Breast epithelium (tissue), 4 donors: ENCODE data around the gene KIF26B. TPM values are rescaled to one million over a fixed set of nuclear protein-coding genes. Genes with fewer than 3 reads are reported as not detected.

Experiments used
- DNase-seq, 2 donors: peaks; one replicate each; pipeline ENCODE4 v3.0.0-alpha.2; 2019; ENCODE audit warnings: low spot score in 2 of 2
- H3K27ac ChIP-seq, 2 donors: fragments of 200-600 bp; sonication (generic) in 1 of 2; one replicate each; pipeline ENCODE4 v1.5.1; 2016 to 2019; ENCODE audit warnings: mild to moderate bottlenecking in 1 of 2
- H3K27me3 ChIP-seq, 2 donors: fragments of 200-600 bp; sonication (generic) in 1 of 2; one replicate each; pipeline versions ENCODE4 v1.5.1 to v1.6.0; 2017 to 2019; ENCODE audit warnings: control low read depth in 1 of 2, mild to moderate bottlenecking in 1 of 2
- H3K36me3 ChIP-seq: fragments of 200-600 bp; one replicate; pipeline ENCODE4 v1.5.1; 2019
- H3K4me1 ChIP-seq, 2 donors: fragments of 200-600 bp; sonication (generic); one replicate each; pipeline ENCODE4 v1.5.1; 2016 to 2019; ENCODE audit warnings: control low read depth in 1 of 2
- H3K4me3 ChIP-seq, 3 donors: fragments of 200-600 bp; sonication (generic); 1 replicate in 2 of 3; 2 replicates in 1 of 3; pipeline ENCODE4 v1.5.1; 2016 to 2019; ENCODE audit warnings: mild to moderate bottlenecking in 3 of 3, moderate library complexity in 2 of 3
- H3K9me3 ChIP-seq, 2 donors: fragments of 200-600 bp; sonication (generic) in 1 of 2; one replicate each; pipeline ENCODE4 v1.5.1; 2016 to 2019; ENCODE audit warnings: control low read depth in 1 of 2
- POLR2A ChIP-seq: fragments of 450-650 bp; IDR thresholded peaks from one replicate; pipeline ENCODE4 v1.6.1; 2016; ENCODE audit warnings: antibody characterized with exemption, mild to moderate bottlenecking, moderate library complexity
- POLR2AphosphoS5 ChIP-seq, 3 donors: sonication (generic); formaldehyde crosslinking; IDR thresholded peaks; one replicate each; pipeline ENCODE4 v1.6.1; 2017; ENCODE audit warnings: antibody characterized with exemption in 3 of 3
- intact Hi-C: fragments of 100-400 bp; cut with DNase I; formaldehyde crosslinking; loops from one replicate; pipeline ENCODE4 v1.15.1; 2023; ENCODE audit warnings: low total_unique reads
- total RNA-seq, 3 donors: library from RNA; depleted of rRNA; stranded (reverse); fragments of >200 nt; gene quantifications; one replicate each; pipeline ENCODE4 v1.1.0, GENCODE V29; 2016
- TF ChIP-seq, protein P1 (sequence below), 3 donors: fragments of 450-650 bp; IDR thresholded peaks; one replicate each; pipeline ENCODE4 v1.5.1; 2016 to 2017; ENCODE audit warnings: antibody characterized with exemption in 3 of 3, mild to moderate bottlenecking in 3 of 3, moderate library complexity in 3 of 3

Gene KIF26B
- total RNA-seq, 3 donors from 2014 or later: 0.32 to 1.0 (median 0.33) TPM

DNA sequence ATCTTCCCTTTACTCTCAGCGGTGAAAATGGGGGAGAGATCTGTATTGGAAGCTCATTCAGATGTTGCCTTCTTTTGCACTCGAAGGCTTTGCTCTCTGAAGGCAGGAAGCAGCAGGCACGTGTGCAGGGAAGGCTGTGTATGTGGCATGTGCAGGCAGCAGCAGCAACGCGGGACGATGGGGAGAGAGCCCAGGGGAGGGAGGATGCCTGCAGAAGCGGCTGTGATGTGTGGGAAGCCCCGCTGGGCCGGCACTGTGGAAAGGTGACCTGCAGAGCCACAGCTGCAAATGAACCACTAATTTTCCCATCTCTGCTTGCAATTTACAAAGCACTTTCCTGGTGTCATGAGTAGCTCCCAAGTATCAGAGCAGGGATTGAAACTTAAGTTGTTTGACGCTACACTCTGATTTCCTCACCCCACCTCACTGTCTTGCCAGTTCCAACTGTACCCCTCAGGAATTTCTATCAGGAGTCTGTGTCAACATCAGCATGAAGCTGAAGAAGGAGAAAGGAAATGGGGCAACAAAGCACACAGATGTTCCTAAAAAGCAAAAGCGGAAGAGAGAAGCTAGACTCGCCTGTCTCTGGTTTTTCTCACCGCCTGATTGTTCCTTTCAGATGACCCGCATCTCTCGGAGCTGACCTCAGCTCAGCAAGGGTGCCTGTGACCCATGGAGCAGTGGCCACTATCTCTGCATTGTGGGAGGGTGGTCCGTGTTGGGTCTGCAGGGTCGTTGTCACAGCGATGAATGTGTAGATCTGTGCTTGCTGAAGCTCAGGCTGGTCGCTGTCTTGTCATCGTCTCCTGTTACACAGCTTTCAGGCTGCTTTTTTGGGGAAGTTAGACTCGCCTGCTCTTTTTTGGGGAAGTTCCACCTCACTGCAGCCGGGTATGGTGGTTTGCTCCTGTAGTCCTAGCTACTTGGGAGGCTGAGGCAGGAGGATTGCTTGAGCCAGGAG, 156.1 kb downstream of the KIF26B start:
- H3K27me3 ChIP-seq: no peaks in the 10 kb centered on the region
- intact Hi-C loops: no loop called here

GRCh38 chr1:245311887-245312536, 157.2 kb downstream of the KIF26B start:
- TF ChIP-seq POLR2A (no peak), POLR2AphosphoS5 (IDR thresholded peaks at IDR 0.05) (no peak)
- TF ChIP-seq, protein P1, sequence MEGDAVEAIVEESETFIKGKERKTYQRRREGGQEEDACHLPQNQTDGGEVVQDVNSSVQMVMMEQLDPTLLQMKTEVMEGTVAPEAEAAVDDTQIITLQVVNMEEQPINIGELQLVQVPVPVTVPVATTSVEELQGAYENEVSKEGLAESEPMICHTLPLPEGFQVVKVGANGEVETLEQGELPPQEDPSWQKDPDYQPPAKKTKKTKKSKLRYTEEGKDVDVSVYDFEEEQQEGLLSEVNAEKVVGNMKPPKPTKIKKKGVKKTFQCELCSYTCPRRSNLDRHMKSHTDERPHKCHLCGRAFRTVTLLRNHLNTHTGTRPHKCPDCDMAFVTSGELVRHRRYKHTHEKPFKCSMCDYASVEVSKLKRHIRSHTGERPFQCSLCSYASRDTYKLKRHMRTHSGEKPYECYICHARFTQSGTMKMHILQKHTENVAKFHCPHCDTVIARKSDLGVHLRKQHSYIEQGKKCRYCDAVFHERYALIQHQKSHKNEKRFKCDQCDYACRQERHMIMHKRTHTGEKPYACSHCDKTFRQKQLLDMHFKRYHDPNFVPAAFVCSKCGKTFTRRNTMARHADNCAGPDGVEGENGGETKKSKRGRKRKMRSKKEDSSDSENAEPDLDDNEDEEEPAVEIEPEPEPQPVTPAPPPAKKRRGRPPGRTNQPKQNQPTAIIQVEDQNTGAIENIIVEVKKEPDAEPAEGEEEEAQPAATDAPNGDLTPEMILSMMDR (IDR thresholded peaks at IDR 0.05): no peak
- DNase-seq: no peak
- Histone ChIP-seq H3K4me3 (no peak overlapping the region), H3K36me3 (no peaks in the 10 kb centered on the region), H3K9me3 (no peaks in the 10 kb centered on the region), H3K27me3 (no peaks in the 10 kb centered on the region), H3K4me1 (no peaks in the 10 kb centered on the region), H3K27ac (no peak overlapping the region)
- intact Hi-C loops: no loop called here

More for the DNA sequence above, 156.1 kb downstream of the KIF26B start:
- peak overlapping the region in 1 of 3 donors; percentile 26 for H3K4me3 ChIP-seq
- no peak overlapping the region for H3K27ac ChIP-seq
- no peaks in the 10 kb centered on the region for H3K36me3 ChIP-seq
- no peak for TF ChIP-seq POLR2AphosphoS5 (IDR thresholded peaks at IDR 0.05)
- TF ChIP-seq, protein P1 (IDR thresholded peaks at IDR 0.05): no peak
- no peak for TF ChIP-seq POLR2A
- H3K9me3 ChIP-seq: no peaks in the 10 kb centered on the region
- DNase-seq: no peak
- H3K4me1 ChIP-seq: no peaks in the 10 kb centered on the region

DNA sequence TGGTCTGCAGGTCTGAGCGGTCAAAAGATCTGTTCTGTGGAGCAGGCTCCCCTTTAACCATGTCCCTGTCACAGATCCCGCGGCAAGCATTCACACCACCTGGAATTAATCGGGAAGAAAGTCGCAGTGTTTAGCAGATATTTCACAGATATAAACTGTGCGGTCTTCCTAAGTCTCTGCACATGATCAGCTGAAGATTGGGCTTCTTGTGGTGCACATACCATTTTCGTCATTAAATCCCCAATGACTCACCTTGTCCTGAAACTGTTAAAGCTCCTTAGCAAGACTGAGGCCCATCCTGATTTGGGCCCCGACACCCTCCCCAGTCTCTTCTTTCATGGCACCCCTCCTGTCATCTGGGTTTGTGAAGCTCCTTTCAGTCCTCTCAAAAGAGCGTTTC, 158.8 kb downstream of the KIF26B start:
- DNase-seq: no peak
- TF ChIP-seq, protein P1 (IDR thresholded peaks at IDR 0.05): no peak
- TF ChIP-seq POLR2AphosphoS5 (IDR thresholded peaks at IDR 0.05) (no peak), POLR2A (no peak)
- Histone ChIP-seq H3K4me3 (no peak overlapping the region), H3K27me3 (no peaks in the 10 kb centered on the region), H3K36me3 (no peaks in the 10 kb centered on the region), H3K9me3 (no peaks in the 10 kb centered on the region), H3K4me1 (no peaks in the 10 kb centered on the region), H3K27ac (no peak overlapping the region)
- intact Hi-C loops: no loop called here

DNA sequence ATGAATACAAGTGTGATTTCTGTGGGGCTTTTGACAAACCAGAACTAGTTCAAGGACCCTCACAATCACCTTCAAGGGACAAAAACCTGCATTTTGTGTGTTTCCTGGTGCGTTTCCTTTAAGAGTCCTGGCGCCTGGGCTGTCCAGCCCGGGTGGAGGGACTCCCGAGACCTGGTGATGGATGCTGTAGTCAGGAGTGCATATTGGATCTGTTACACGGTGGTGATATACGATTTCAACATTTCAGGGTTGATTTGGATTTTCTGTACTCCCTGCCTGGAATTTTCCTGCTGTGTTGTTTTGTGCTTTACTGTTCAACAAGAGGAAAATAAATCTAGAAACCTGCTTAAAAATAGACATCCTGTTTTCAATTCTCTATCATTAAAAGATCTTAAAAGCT, 162.0 kb downstream of the KIF26B start:
- Histone ChIP-seq H3K4me1 (no peaks in the 10 kb centered on the region), H3K27me3 (no peaks in the 10 kb centered on the region), H3K36me3 (no peaks in the 10 kb centered on the region), H3K9me3 (no peaks in the 10 kb centered on the region), H3K27ac (no peak overlapping the region), H3K4me3 (no peak overlapping the region)
- no peak for DNase-seq
- intact Hi-C loops: no loop called here
- TF ChIP-seq POLR2A: no peak
- TF ChIP-seq POLR2AphosphoS5 (IDR thresholded peaks at IDR 0.05): no peak
- TF ChIP-seq, protein P1 (IDR thresholded peaks at IDR 0.05): no peak

DNA sequence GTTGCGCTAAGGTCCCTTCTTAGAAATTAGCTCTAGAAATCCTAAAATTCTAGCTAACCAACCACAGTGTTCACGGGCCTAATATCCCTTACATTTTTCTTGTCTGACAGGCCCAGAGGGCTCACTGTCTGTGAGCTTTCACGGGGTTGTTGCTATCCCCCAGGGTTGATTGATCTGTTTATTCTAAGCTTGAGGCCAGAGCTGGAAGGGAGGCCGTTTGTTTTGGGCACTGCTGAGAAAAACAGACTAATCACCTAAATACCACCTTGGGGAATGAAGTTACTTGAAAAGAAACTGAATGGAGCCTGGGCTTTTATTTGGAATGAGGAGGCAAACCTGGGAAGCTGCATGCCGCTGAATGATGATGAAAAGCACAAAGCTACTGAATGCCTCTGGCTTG, 162.4 kb downstream of the KIF26B start:
- H3K36me3 ChIP-seq: no peaks in the 10 kb centered on the region
- intact Hi-C loops: no loop called here
- no peak overlapping the region for H3K4me3 ChIP-seq
- no peaks in the 10 kb centered on the region for H3K27me3 ChIP-seq
- no peaks in the 10 kb centered on the region for H3K9me3 ChIP-seq
- DNase-seq: no peak
- H3K4me1 ChIP-seq: no peaks in the 10 kb centered on the region
- TF ChIP-seq POLR2A: no peak
- no peak for TF ChIP-seq POLR2AphosphoS5 (IDR thresholded peaks at IDR 0.05)
- TF ChIP-seq, protein P1 (IDR thresholded peaks at IDR 0.05): no peak
- no peak overlapping the region for H3K27ac ChIP-seq
